Esophagus muscularis mucosa (tissue), 4 donors: ENCODE data around the gene OGDH. TPM values are rescaled to one million over a fixed set of nuclear protein-coding genes. Genes with fewer than 3 reads are reported as not detected.

ENCODE experiments used
- DNase-seq: peaks from one replicate; pipeline ENCODE4 v3.0.0-alpha.2; 2017; ENCODE audit errors: extremely low spot score
- H3K27ac ChIP-seq, 4 donors: fragments of 200-600 bp; sonication (generic); replicated peaks in 1 of 4; 1 replicate in 3 of 4; 2 replicates in 1 of 4; pipeline ENCODE4 v1.5.1; 2016 to 2019; ENCODE audit warnings: mild to moderate bottlenecking in 1 of 4
- H3K27me3 ChIP-seq, 4 donors: fragments of 200-600 bp; sonication (generic); one replicate each; pipeline versions ENCODE4 v1.5.1 to v1.6.0; 2016 to 2019
- H3K36me3 ChIP-seq, 4 donors: fragments of 200-600 bp; sonication (generic); one replicate each; pipeline ENCODE4 v1.5.1; 2016 to 2019
- H3K4me1 ChIP-seq, 4 donors: fragments of 200-600 bp; sonication (generic); one replicate each; pipeline ENCODE4 v1.5.1; 2016 to 2019
- H3K4me3 ChIP-seq, 4 donors: fragments of 200-600 bp; sonication (generic); 1 replicate in 2 of 4; 2 replicates in 2 of 4; pipeline ENCODE4 v1.5.1; 2016 to 2019; ENCODE audit warnings: mild to moderate bottlenecking in 4 of 4, moderate library complexity in 1 of 4
- H3K9me3 ChIP-seq, 4 donors: fragments of 200-600 bp; sonication (generic); 1 replicate in 3 of 4; 2 replicates in 1 of 4; pipeline ENCODE4 v1.5.1; 2016 to 2019
- EP300 ChIP-seq: sonication (generic); formaldehyde crosslinking; IDR thresholded peaks from one replicate; pipeline ENCODE4 v1.6.1; 2017; ENCODE audit warnings: antibody characterized with exemption
- POLR2A ChIP-seq: fragments of 450-650 bp; IDR thresholded peaks from one replicate; pipeline ENCODE4 v1.6.1; 2017; ENCODE audit warnings: antibody characterized with exemption, moderate library complexity, mild to moderate bottlenecking, low read depth
- POLR2AphosphoS5 ChIP-seq, 2 donors: sonication (generic); formaldehyde crosslinking; IDR thresholded peaks; one replicate each; pipeline ENCODE4 v1.6.1; 2017; ENCODE audit warnings: antibody characterized with exemption in 2 of 2
- WGBS: methylation state at CpG from one replicate; pipeline ENCODE4 v1.1.5; 2018; 5-methylcytosine and 5-hydroxymethylcytosine counted together
- intact Hi-C: fragments of 100-400 bp; cut with DNase I; formaldehyde crosslinking; loops from one replicate; pipeline ENCODE4 v1.15.1; 2023
- total RNA-seq, 4 donors: library from RNA; depleted of rRNA; stranded (reverse); fragments of >200 nt; gene quantifications; one replicate each; pipeline versions ENCODE4 v1.1.0 to v1.2.1, GENCODE V29; 2016
- TF ChIP-seq, protein P1 (sequence below), 3 experiments: fragments of 200-600 bp in 2 of 3; fragments of 450-650 bp in 1 of 3; sonication (generic) in 2 of 3; IDR thresholded peaks; one replicate each; pipeline ENCODE4 v1.5.1; 2017 to 2019; ENCODE audit warnings: antibody characterized with exemption in 3 of 3, mild to moderate bottlenecking in 2 of 3, moderate library complexity in 1 of 3

OGDH gene
- total RNA-seq, 4 donors from 2014 or later, result 135 to 184 (median 145) TPM

DNA sequence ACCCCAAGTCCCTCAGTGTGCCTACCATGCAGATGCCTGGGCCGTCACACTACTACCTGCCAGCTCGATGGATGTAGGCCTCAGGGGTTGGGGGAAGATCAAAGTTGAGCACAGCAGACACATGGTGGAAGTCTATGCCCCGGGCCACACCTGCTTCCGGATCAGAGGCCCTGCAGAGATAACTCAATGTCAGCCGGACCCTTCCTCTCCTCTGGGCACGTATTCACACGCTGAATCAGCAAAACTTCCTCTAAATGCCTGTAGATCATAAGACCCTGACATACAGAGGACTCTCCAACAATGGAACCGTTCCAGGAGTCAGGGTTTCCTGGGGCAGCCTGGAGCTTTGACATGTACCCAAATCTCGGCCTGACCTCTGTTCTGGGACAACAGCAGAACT is 36.5 kb upstream of the OGDH start:
- Histone ChIP-seq H3K36me3 (peaks cover 60 to 82% (median 78%) of the 10 kb centered on the region in 4 donors), H3K27ac (no peak overlapping the region), H3K27me3 (no peaks in the 10 kb centered on the region), H3K4me1 (peaks cover 21 to 40% (median 28%) of the 10 kb centered on the region in 4 donors), H3K9me3 (no peaks in the 10 kb centered on the region), H3K4me3 (no peak overlapping the region)
- WGBS, result 95% methylated on average over 6 of the region's 9 CpGs
- TF ChIP-seq, protein P1, sequence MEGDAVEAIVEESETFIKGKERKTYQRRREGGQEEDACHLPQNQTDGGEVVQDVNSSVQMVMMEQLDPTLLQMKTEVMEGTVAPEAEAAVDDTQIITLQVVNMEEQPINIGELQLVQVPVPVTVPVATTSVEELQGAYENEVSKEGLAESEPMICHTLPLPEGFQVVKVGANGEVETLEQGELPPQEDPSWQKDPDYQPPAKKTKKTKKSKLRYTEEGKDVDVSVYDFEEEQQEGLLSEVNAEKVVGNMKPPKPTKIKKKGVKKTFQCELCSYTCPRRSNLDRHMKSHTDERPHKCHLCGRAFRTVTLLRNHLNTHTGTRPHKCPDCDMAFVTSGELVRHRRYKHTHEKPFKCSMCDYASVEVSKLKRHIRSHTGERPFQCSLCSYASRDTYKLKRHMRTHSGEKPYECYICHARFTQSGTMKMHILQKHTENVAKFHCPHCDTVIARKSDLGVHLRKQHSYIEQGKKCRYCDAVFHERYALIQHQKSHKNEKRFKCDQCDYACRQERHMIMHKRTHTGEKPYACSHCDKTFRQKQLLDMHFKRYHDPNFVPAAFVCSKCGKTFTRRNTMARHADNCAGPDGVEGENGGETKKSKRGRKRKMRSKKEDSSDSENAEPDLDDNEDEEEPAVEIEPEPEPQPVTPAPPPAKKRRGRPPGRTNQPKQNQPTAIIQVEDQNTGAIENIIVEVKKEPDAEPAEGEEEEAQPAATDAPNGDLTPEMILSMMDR (IDR thresholded peaks at IDR 0.05), result no peak
- no peak for TF ChIP-seq POLR2A
- TF ChIP-seq EP300, result no peak
- no peak for TF ChIP-seq POLR2AphosphoS5 (IDR thresholded peaks at IDR 0.05)
- intact Hi-C loops, result loop anchor here (5.0 kb wide), 1 partner anchor 328 kb away; no protein-coding TSS in a partner anchor
- DNase-seq, result no peak

DNA sequence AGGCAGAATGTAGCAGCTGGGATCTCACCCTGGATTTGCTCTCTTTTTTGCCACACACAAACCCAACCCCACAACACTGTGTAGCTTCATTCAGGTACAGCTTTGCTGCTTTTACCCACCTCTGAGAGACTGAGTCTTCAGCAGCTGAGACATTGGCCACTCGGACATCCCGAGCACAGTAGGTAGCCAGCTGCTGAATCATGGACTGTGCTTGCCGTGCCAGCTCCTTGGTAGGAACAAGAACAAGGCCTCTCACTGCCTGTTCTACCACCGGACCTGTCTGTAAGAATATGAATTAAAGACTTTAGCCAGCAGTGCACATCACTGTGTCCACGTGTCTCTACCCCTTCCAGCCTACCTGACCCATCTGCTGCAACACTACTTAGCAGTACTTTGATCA is 33.7 kb upstream of the OGDH start:
- no peak for TF ChIP-seq POLR2A
- TF ChIP-seq POLR2AphosphoS5 (IDR thresholded peaks at IDR 0.05), result no peak
- no peak for TF ChIP-seq EP300
- TF ChIP-seq, protein P1 (IDR thresholded peaks at IDR 0.05), result no peak
- 75% methylated on average over 5 of the region's 5 CpGs for WGBS
- peak overlapping the region in 3 of 4 donors; percentile 79 to 93 (median 84) for H3K27ac ChIP-seq
- peak overlapping the region; percentile 66 to 82 (median 70) for H3K4me3 ChIP-seq
- no peaks in the 10 kb centered on the region for H3K27me3 ChIP-seq
- DNase-seq, result no peak
- intact Hi-C loops, result no loop called here
- no peaks in the 10 kb centered on the region for H3K9me3 ChIP-seq
- peaks cover 45 to 76% (median 63%) of the 10 kb centered on the region in 4 donors for H3K36me3 ChIP-seq
- peaks cover 20 to 37% (median 26%) of the 10 kb centered on the region in 4 donors for H3K4me1 ChIP-seq

DNA sequence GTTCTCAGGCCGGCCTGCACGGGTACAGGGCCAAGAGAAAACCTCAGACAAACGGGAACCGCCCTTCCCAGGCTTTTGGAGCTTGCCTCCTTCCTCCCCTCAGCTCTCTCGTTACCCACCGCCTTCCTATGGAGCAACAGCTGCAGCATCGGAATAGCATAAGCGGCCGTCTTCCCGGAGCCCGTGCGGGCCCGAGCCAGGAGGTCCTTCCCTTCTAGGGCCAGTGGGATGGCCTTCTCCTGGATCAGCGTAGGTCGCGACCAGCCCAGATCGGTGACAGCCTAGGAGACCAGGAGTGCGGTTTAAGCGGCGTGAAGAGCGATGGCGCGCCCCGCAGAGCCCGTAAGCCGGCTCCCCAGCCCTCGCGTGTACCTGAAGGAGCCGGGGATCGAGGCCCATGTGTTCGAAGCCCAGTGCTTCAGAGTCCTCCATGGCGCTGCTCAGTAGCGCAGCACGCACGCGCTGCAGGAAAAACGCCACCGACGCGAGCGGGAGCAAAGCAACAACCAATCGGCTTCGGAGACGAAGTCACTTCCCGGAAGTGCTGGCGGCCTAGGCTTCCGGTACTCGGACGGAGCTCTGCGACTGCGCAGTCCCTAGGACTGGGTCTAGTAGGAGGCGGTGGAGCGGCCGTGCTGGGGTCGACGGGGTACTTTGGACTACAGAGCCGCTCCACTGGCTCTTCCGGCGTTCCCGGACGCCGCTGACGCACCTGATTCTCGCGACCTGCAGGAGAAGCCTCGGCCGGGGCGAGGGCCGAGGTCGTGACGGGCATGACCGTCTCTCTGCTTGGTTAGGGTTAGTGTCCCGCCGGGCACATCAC is 32.8 kb upstream of the OGDH start, which contains the start of gene DDX56:
TSS of gene DDX56 (minus strand) at position 445 of the 823 bp plus-strand sequence. CDS start at position 432, 13 bp downstream.
- no peaks in the 10 kb centered on the region for H3K9me3 ChIP-seq
- H3K27ac ChIP-seq, result peak within 1 kb of the TSS; percentile 79 to 93 (median 86)
- intact Hi-C loops, result no loop called here
- peaks cover 44 to 76% (median 63%) of the 10 kb centered on the region in 4 donors for H3K36me3 ChIP-seq
- TF ChIP-seq, protein P1 (IDR thresholded peaks at IDR 0.05), result no peak
- TF ChIP-seq POLR2AphosphoS5 (IDR thresholded peaks at IDR 0.05) (peak; percentile 98 to 99), POLR2A (peak; percentile 83)
- DNase-seq, result peak; percentile 98
- WGBS, result 0% methylated on average over 27 of the region's 74 CpGs
- H3K4me1 ChIP-seq, result peaks cover 20 to 37% (median 26%) of the 10 kb centered on the region in 4 donors
- peak within 1 kb of the TSS; percentile 66 to 82 (median 70) for H3K4me3 ChIP-seq
- no peaks in the 10 kb centered on the region for H3K27me3 ChIP-seq

GRCh38 chr7:44574287-44574872 is 32.0 kb upstream of the OGDH start:
- peaks cover 44 to 76% (median 62%) of the 10 kb centered on the region in 4 donors for H3K36me3 ChIP-seq
- H3K9me3 ChIP-seq, result no peaks in the 10 kb centered on the region
- H3K4me3 ChIP-seq, result peak overlapping the region; percentile 66 to 82 (median 70)
- 44% methylated on average over 14 of the region's 18 CpGs for WGBS
- H3K27me3 ChIP-seq, result no peaks in the 10 kb centered on the region
- no peak for DNase-seq
- H3K27ac ChIP-seq, result peak overlapping the region; percentile 79 to 93 (median 86)
- TF ChIP-seq POLR2A (no peak), POLR2AphosphoS5 (IDR thresholded peaks at IDR 0.05) (no peak), EP300 (no peak)
- TF ChIP-seq, protein P1 (IDR thresholded peaks at IDR 0.05), result no peak
- peaks cover 20 to 38% (median 26%) of the 10 kb centered on the region in 4 donors for H3K4me1 ChIP-seq
- intact Hi-C loops, result no loop called here
